ENCODE data around the gene CDADC1.

The CDADC1 gene

GRCh38 chr13:49271264-49271663, 23.5 kb downstream of the CDADC1 start:
- no peaks in the 10 kb centered on the region for H3K4me1 Mint-ChIP-seq
- no peaks in the 10 kb centered on the region for H3K9me3 Mint-ChIP-seq
- H3K27ac Mint-ChIP-seq = no peak overlapping the region
- peaks cover 8% of the 10 kb centered on the region for H3K36me3 Mint-ChIP-seq (ENCODE audit: low read depth)
- TF ChIP-seq CTCF (IDR thresholded peaks at IDR 0.05; ENCODE audit: unreplicated experiment in 3 of 3) = no peak
- H3K4me3 Mint-ChIP-seq = no peak overlapping the region
- no peaks in the 10 kb centered on the region for H3K27me3 Mint-ChIP-seq (ENCODE audit: low read depth)

- no peaks in the 10 kb centered on the region for H3K9me3 Mint-ChIP-seq
- no peak for TF ChIP-seq CTCF (IDR thresholded peaks at IDR 0.05; ENCODE audit: unreplicated experiment in 3 of 3)
- no peak overlapping the region for H3K27ac Mint-ChIP-seq
- no peaks in the 10 kb centered on the region for H3K27me3 Mint-ChIP-seq (ENCODE audit: low read depth)
- H3K4me1 Mint-ChIP-seq = no peaks in the 10 kb centered on the region
- no peak overlapping the region for H3K4me3 Mint-ChIP-seq
- peaks cover 4% of the 10 kb centered on the region for H3K36me3 Mint-ChIP-seq (ENCODE audit: low read depth)
Measured at GRCh38 chr13:49272296-49272695, 24.6 kb downstream of the CDADC1 start.

- Mint-ChIP-seq H3K36me3 (ENCODE audit: low read depth) (no peaks in the 10 kb centered on the region), H3K4me1 (no peaks in the 10 kb centered on the region), H3K4me3 (no peak overlapping the region), H3K27ac (no peak overlapping the region), H3K27me3 (ENCODE audit: low read depth) (no peaks in the 10 kb centered on the region), H3K9me3 (no peaks in the 10 kb centered on the region)
- no peak for TF ChIP-seq CTCF (IDR thresholded peaks at IDR 0.05; ENCODE audit: unreplicated experiment in 3 of 3)
Measured at GRCh38 chr13:49278211-49278610, 30.5 kb downstream of the CDADC1 start.

- TF ChIP-seq CTCF (IDR thresholded peaks at IDR 0.05; ENCODE audit: unreplicated experiment in 3 of 3) = no peak
- no peaks in the 10 kb centered on the region for H3K36me3 Mint-ChIP-seq (ENCODE audit: low read depth)
- no peak overlapping the region for H3K27ac Mint-ChIP-seq
- H3K4me3 Mint-ChIP-seq = no peak overlapping the region
- H3K4me1 Mint-ChIP-seq = no peaks in the 10 kb centered on the region
- no peaks in the 10 kb centered on the region for H3K9me3 Mint-ChIP-seq
- no peaks in the 10 kb centered on the region for H3K27me3 Mint-ChIP-seq (ENCODE audit: low read depth)
Measured at GRCh38 chr13:49279112-49279511, 31.4 kb downstream of the CDADC1 start.

- no peak for TF ChIP-seq CTCF (IDR thresholded peaks at IDR 0.05; ENCODE audit: unreplicated experiment in 3 of 3)
Measured at GRCh38 chr13:49279885-49280284, 32.2 kb downstream of the CDADC1 start.

GRCh38 chr13:49287995-49288394, 40.3 kb downstream of the CDADC1 start:
- H3K36me3 Mint-ChIP-seq (ENCODE audit: low read depth) = no peaks in the 10 kb centered on the region
- no peak overlapping the region for H3K27ac Mint-ChIP-seq
- peaks cover 6% of the 10 kb centered on the region for H3K4me1 Mint-ChIP-seq
- no peaks in the 10 kb centered on the region for H3K9me3 Mint-ChIP-seq
- no peak overlapping the region for H3K4me3 Mint-ChIP-seq
- H3K27me3 Mint-ChIP-seq (ENCODE audit: low read depth) = peaks cover 8% of the 10 kb centered on the region
- TF ChIP-seq CTCF (IDR thresholded peaks at IDR 0.05; ENCODE audit: unreplicated experiment in 3 of 3) = no peak

More at GRCh38 chr13:49279885-49280284, 32.2 kb downstream of the CDADC1 start:
- no peaks in the 10 kb centered on the region for H3K27me3 Mint-ChIP-seq (ENCODE audit: low read depth)
- no peaks in the 10 kb centered on the region for H3K9me3 Mint-ChIP-seq
- no peak overlapping the region for H3K4me3 Mint-ChIP-seq
- H3K36me3 Mint-ChIP-seq (ENCODE audit: low read depth) = no peaks in the 10 kb centered on the region
- H3K27ac Mint-ChIP-seq = no peak overlapping the region
- no peaks in the 10 kb centered on the region for H3K4me1 Mint-ChIP-seq
